H1 (cell line): ENCODE measurements around the gene FBLN5. TPM values are rescaled to one million over a fixed set of nuclear protein-coding genes. Genes with fewer than 3 reads are reported as not detected.

Experiments
- CTCF ChIA-PET: fragments of 300-600 bp; sonication (Branson Sonifier 250); formaldehyde crosslinking; loops from one replicate; lab custom pipeline; 2021; ENCODE audit not compliant: partially characterized antibody; lab: Charles Lee
- POLR2A ChIA-PET: fragments of 300-600 bp; sonication (Branson Sonifier 250); formaldehyde crosslinking; loops from one replicate; lab custom pipeline; 2021; ENCODE audit warnings: inconsistent platforms; ENCODE audit not compliant: partially characterized antibody; lab: Charles Lee
- DNase-seq, 2 experiments: peaks; one replicate each; pipeline versions ENCODE4 v3.0.0 to v3.0.0-alpha.2; 2010 to 2022; ENCODE audit warnings: low spot score in 2 of 2, low read depth in 1 of 2, mixed read lengths in 1 of 2
- FAIRE-seq: peaks from 2 replicates; lab custom pipeline; 2011; peaks lifted over from hg19 to GRCh38; lab: Jason Lieb, UNC
- H2AFZ ChIP-seq: 2 replicates; pipeline ENCODE4 v1.8.1; 2012; ENCODE audit warnings: low read length, inconsistent platforms
- H2AK5ac ChIP-seq: 2 replicates; pipeline ENCODE4 v1.6.1; 2013; ENCODE audit warnings: low read depth, low read length
- H2BK120ac ChIP-seq: replicated peaks from 2 replicates; pipeline ENCODE3; 2013; ENCODE audit warnings: low read depth, low read length, inconsistent platforms
- H2BK12ac ChIP-seq: 2 replicates; pipeline ENCODE4 v1.6.1; 2013; ENCODE audit warnings: low read depth, low read length
- H2BK15ac ChIP-seq: 2 replicates; pipeline ENCODE4 v1.6.1; 2013; ENCODE audit warnings: low read length
- H2BK20ac ChIP-seq: 2 replicates; pipeline ENCODE4 v1.6.1; 2013; ENCODE audit warnings: low read length
- H2BK5ac ChIP-seq: 2 replicates; pipeline ENCODE4 v1.6.1; 2013; ENCODE audit warnings: low read depth, low read length
- H3K14ac ChIP-seq: 2 replicates; pipeline ENCODE4 v1.6.1; 2013; ENCODE audit warnings: inconsistent platforms; ENCODE audit not compliant: insufficient read length
- H3K18ac ChIP-seq: 2 replicates; pipeline ENCODE4 v1.6.1; 2013; ENCODE audit warnings: low read length; ENCODE audit errors: extremely low read depth
- H3K23ac ChIP-seq: 2 replicates; pipeline ENCODE4 v1.6.1; 2013; ENCODE audit warnings: inconsistent platforms; ENCODE audit not compliant: insufficient read length
- H3K23me2 ChIP-seq: 2 replicates; pipeline ENCODE4 v1.6.1; 2013; ENCODE audit warnings: low read depth, low read length
- H3K27ac ChIP-seq: 2 replicates; pipeline ENCODE4 v1.6.1; 2011; ENCODE audit warnings: low read depth, low read length, inconsistent platforms
- H3K27me3 ChIP-seq, 4 experiments: replicated peaks in 1 of 4; 1 replicate in 1 of 4; 2 replicates in 3 of 4; pipeline versions ENCODE4 v1.6.1 to v1.8.1; 2011 to 2013; ENCODE audit warnings: low read length in 3 of 4, mild to moderate bottlenecking in 3 of 4, inconsistent platforms in 2 of 4, mixed read lengths in 2 of 4, moderate library complexity in 1 of 4; ENCODE audit not compliant: control insufficient read depth in 3 of 4, insufficient read depth in 3 of 4; ENCODE audit errors: extremely low read depth in 1 of 4
- H3K36me3 ChIP-seq, 4 experiments: 2 replicates each; pipeline versions ENCODE4 v1.6.1 to v1.8.1; 2011 to 2013; ENCODE audit warnings: mild to moderate bottlenecking in 4 of 4, low read length in 3 of 4, moderate library complexity in 2 of 4, control low read depth in 1 of 4, inconsistent platforms in 1 of 4; ENCODE audit not compliant: insufficient read depth in 4 of 4, control insufficient read depth in 2 of 4
- H3K4ac ChIP-seq: replicated peaks from 2 replicates; pipeline ENCODE3; 2013; ENCODE audit warnings: low read length, low read depth, mixed read lengths, inconsistent platforms; ENCODE audit not compliant: insufficient read length
- H3K4me1 ChIP-seq, 4 experiments: replicated peaks in 1 of 4; 1 replicate in 1 of 4; 2 replicates in 3 of 4; pipeline versions ENCODE4 v1.6.1 to v1.8.1; 2011 to 2013; ENCODE audit warnings: low read length in 3 of 4, inconsistent platforms in 2 of 4, mixed read lengths in 1 of 4; ENCODE audit not compliant: insufficient read depth in 4 of 4, control insufficient read depth in 3 of 4
- H3K4me2 ChIP-seq, 2 experiments: 2 replicates each; pipeline versions ENCODE4 v1.6.1 to v1.8.1; 2011 to 2013; ENCODE audit warnings: low read depth in 2 of 2, low read length in 2 of 2, control low read depth in 1 of 2, inconsistent platforms in 1 of 2, mild to moderate bottlenecking in 1 of 2; ENCODE audit not compliant: insufficient read depth in 1 of 2
- H3K4me3 ChIP-seq, 4 experiments: fragments of 200-600, 300-600 bp in 1 of 4; sonication (generic), shearing (Covaris generic), sonication (Bioruptor Twin) in 1 of 4; 2 replicates each; pipeline versions ENCODE4 v1.5.1 to v1.8.1; 2011 to 2016; ENCODE audit warnings: low read length in 4 of 4, low read depth in 3 of 4, control low read depth in 2 of 4, inconsistent platforms in 2 of 4, mild to moderate bottlenecking in 2 of 4, mixed read lengths in 1 of 4, moderate library complexity in 1 of 4; ENCODE audit not compliant: insufficient read depth in 2 of 4; ENCODE audit errors: extremely low read depth in 1 of 4
- H3K56ac ChIP-seq: replicated peaks from 2 replicates; pipeline ENCODE3; 2013; ENCODE audit warnings: low read depth, mild to moderate bottlenecking, mixed read lengths, low read length, inconsistent platforms; ENCODE audit not compliant: insufficient read length
- H3K79me1 ChIP-seq: 2 replicates; pipeline ENCODE4 v1.6.1; 2013; ENCODE audit warnings: low read depth, low read length, control low read depth
- H3K79me2 ChIP-seq, 2 experiments: 2 replicates each; pipeline versions ENCODE4 v1.6.1 to v1.8.1; 2012 to 2013; ENCODE audit warnings: low read length in 2 of 2, mild to moderate bottlenecking in 2 of 2, inconsistent platforms in 1 of 2; ENCODE audit not compliant: insufficient read depth in 2 of 2, control insufficient read depth in 1 of 2
- H3K9ac ChIP-seq, 4 experiments: replicated peaks in 1 of 4; 1 replicate in 1 of 4; 2 replicates in 3 of 4; pipeline versions ENCODE4 v1.6.1 to v1.8.1; 2011 to 2013; ENCODE audit warnings: low read depth in 3 of 4, low read length in 3 of 4, control low read depth in 2 of 4, mild to moderate bottlenecking in 2 of 4, moderate library complexity in 2 of 4, inconsistent platforms in 1 of 4; ENCODE audit errors: extremely low read depth in 1 of 4
- H3K9me3 ChIP-seq, 2 experiments: 2 replicates each; pipeline versions ENCODE4 v1.6.1 to v1.8.1; 2012 to 2013; ENCODE audit warnings: mild to moderate bottlenecking in 2 of 2, moderate library complexity in 2 of 2, control low read depth in 1 of 2, inconsistent platforms in 1 of 2, low read depth in 1 of 2, low read length in 1 of 2, mixed read lengths in 1 of 2; ENCODE audit not compliant: insufficient read depth in 2 of 2
- H4K20me1 ChIP-seq, 2 experiments: replicated peaks in 1 of 2; 2 replicates each; pipeline versions ENCODE3 to v1.8.1; 2011 to 2013; ENCODE audit warnings: inconsistent platforms in 2 of 2, low read length in 2 of 2, mild to moderate bottlenecking in 1 of 2; ENCODE audit not compliant: insufficient read depth in 2 of 2, control insufficient read depth in 1 of 2
- H4K5ac ChIP-seq: 2 replicates; pipeline ENCODE4 v1.6.1; 2013; ENCODE audit warnings: low read length, low read depth, mixed read lengths, inconsistent platforms; ENCODE audit not compliant: insufficient read length
- H4K8ac ChIP-seq: 2 replicates; pipeline ENCODE4 v1.8.0; 2013; ENCODE audit warnings: mild to moderate bottlenecking, moderate library complexity, low read length, inconsistent platforms; ENCODE audit not compliant: insufficient read depth; ENCODE audit errors: extremely low read depth
- H4K91ac ChIP-seq: replicated peaks from 2 replicates; pipeline ENCODE3; 2013; ENCODE audit warnings: low read length, mixed read lengths, inconsistent platforms; ENCODE audit not compliant: insufficient read length
- BACH1 ChIP-seq: IDR thresholded peaks from 2 replicates; pipeline ENCODE4 v1.6.1; 2012; ENCODE audit warnings: low read length, improper control_type of control experiment
- EGR1 ChIP-seq: IDR thresholded peaks from 2 replicates; pipeline ENCODE4 v1.6.1; 2011; ENCODE audit warnings: low read depth, low read length, borderline replicate concordance
- HDAC2 ChIP-seq, 2 experiments: fragments of 300-600 bp in 1 of 2; sonication (generic) in 1 of 2; IDR thresholded peaks; 2 replicates each; pipeline ENCODE4 v1.6.1; 2011 to 2012; ENCODE audit warnings: low read depth in 2 of 2, low read length in 2 of 2, mild to moderate bottlenecking in 2 of 2, moderate library complexity in 2 of 2, borderline replicate concordance in 1 of 2, inconsistent platforms in 1 of 2
- RNF2 ChIP-seq: fragments of 200-900, 300-1000 bp; sonication (generic); IDR thresholded peaks from 2 replicates; pipeline ENCODE4 v1.7.1; 2016; ENCODE audit warnings: borderline replicate concordance, low read depth, mild to moderate bottlenecking, antibody characterized with exemption, low read length; ENCODE audit not compliant: poor library complexity, severe bottlenecking; ENCODE audit errors: missing control alignments
- SIX5 ChIP-seq: IDR thresholded peaks from 2 replicates; pipeline ENCODE4 v1.6.1; 2011; ENCODE audit warnings: mild to moderate bottlenecking, low read depth, low read length
- SP2 ChIP-seq: IDR thresholded peaks from 2 replicates; pipeline ENCODE4 v1.6.1; 2012; ENCODE audit warnings: mild to moderate bottlenecking, low read length, inconsistent platforms
- TAF1 ChIP-seq: IDR thresholded peaks from 2 replicates; pipeline ENCODE4 v1.6.1; 2011; ENCODE audit warnings: mild to moderate bottlenecking, low read depth, low read length
- TCF12 ChIP-seq: IDR thresholded peaks from 2 replicates; pipeline ENCODE4 v1.6.1; 2011; ENCODE audit warnings: low read depth, mild to moderate bottlenecking, low read length
- WGBS, 2 experiments: shearing (Covaris generic) in 1 of 2; methylation state at CpG; one replicate each; pipeline versions ENCODE4 v1.1.6 to v1.1.7; 2013 to 2015; ENCODE audit warnings: low lambda C conversion rate in 2 of 2, mixed read lengths in 2 of 2, inconsistent platforms in 1 of 2, low coverage in 1 of 2, missing lambda C conversion rate in 1 of 2; ENCODE audit not compliant: insufficient replicate concordance in 2 of 2, insufficient coverage in 1 of 2, insufficient read length in 1 of 2; ENCODE audit errors: extremely low coverage in 1 of 2, missing lambda C conversion rate in 1 of 2; 5-methylcytosine and 5-hydroxymethylcytosine counted together
- polyA plus RNA-seq, 7 experiments: library from polyadenylated mRNA; depleted of rRNA in 3 of 7; stranded (reverse) in 5 of 7; unstranded in 2 of 7; fragments of >200 nt in 5 of 7; fragments of 200-250 nt in 2 of 7; gene quantifications; 1 replicate in 5 of 7; 2 replicates in 1 of 7; 4 replicates in 1 of 7; pipeline versions ENCODE4 v1.2.1 to v1.2.3, GENCODE V29; 2011 to 2013; ENCODE audit warnings: missing spikeins in 2 of 7, mixed read lengths in 2 of 7
- total RNA-seq: library from RNA; stranded (reverse); fragmentation: NEBNext Ultra II Directional; extraction: Animal tissue kit (Norgen Biotek cat#: 25700); gene quantifications from 2 replicates; pipeline ENCODE4 v1.2.1, GENCODE V29; 2021
- TF ChIP-seq, protein P1 (sequence below): IDR thresholded peaks from 2 replicates; pipeline ENCODE4 v1.6.1; 2012; ENCODE audit warnings: inconsistent platforms

The FBLN5 gene
- total and polyA plus RNA-seq, 2 of the 8 experiments (the other 6 are each of a cell fraction or from before 2014, with no cell fraction given) = 0.88 to 3.5 TPM

DNA sequence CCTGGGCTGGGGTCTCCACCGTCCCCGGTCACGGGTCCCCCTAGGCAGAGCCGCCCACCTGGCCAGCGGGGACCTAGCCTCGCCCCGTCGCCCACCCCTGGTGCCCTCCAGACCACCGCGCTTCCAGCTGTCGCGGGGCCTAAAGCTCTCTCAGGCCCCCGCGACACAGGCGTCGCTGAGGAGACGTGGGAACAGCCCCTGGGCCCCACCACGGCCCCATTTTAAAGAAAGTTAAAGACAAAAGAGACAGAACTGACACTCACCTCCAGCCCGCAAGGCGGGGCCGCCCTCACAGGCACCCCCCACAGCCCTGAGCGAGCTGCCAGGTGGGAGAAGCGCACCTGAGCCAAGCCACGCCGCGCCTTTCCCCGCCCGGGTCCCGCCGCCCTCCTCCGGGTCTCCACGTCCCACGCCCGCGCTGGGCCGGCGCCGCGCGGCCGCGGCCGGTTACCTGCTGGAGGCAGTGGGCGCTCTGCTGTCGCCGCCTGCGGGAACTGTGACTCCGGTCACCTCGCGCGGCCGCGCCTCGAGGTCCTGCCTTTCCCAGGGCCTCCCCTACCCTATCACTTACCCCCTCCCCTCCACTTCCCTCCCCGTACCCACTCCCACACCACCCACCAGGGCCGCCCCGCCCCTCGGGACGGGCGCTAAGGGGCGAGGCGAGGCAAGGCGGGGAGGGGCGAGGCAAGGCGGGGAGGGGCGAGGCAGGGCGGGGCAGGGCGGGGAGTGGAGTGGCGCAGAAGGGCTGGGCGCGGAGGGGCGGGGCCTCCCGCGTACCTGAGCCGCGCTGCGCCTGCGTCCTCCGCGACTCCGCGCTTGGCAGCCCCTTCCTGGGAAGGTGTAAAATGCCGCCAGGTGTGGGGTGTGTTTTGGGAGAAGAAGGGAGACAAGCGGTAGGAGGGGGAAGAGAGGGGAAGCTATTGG is 111.3 kb downstream of the FBLN5 start:
- H3K4ac ChIP-seq = no peak overlapping the region
- peak overlapping the region; percentile 85 for H2AFZ ChIP-seq
- no peak overlapping the region for H2BK15ac ChIP-seq
- H3K4me2 ChIP-seq = peak overlapping the region; percentile 74 to 75
- H3K9ac ChIP-seq = peak overlapping the region in 3 of 4 experiments; percentile 20 to 43 (median 42); a peak in 6 of 7 replicates
- peak; percentile 62 to 92 for DNase-seq
- no peak overlapping the region for H2BK20ac ChIP-seq
- H3K79me1 ChIP-seq = no peaks in the 10 kb centered on the region
- no peaks in the 10 kb centered on the region for H3K9me3 ChIP-seq
- WGBS, 2 experiments = 1% methylated on average over 32 of the region's 84 CpGs; no CpG with 5 or more reads in 1 of the 2 experiments
- peak overlapping the region; percentile 61 to 91 (median 73) for H3K4me3 ChIP-seq
- H3K23me2 ChIP-seq = peaks cover 2% of the 10 kb centered on the region; the same call in 1 of the 2 replicates
- H3K56ac ChIP-seq = no peak overlapping the region
- H3K36me3 ChIP-seq = no peaks in the 10 kb centered on the region
- H3K79me2 ChIP-seq = peaks cover 0 to 40% of the 10 kb centered on the region in 2 experiments; a peak in 2 of 4 replicates
- H3K14ac ChIP-seq = no peak overlapping the region
- POLR2A ChIA-PET = interaction anchor here (0.6 to 1.5 kb wide), 4 partner anchors 12 to 326 kb away, joined by 3 to 5 read pairs (median 4); partner anchors contain the start of gene PPP4R3A
- H2AK5ac ChIP-seq = no peak overlapping the region
- no peak overlapping the region for H3K27ac ChIP-seq
- H3K18ac ChIP-seq = no peak overlapping the region; the same call in 1 of the 2 replicates
- no peak overlapping the region; the same call in 1 of the 2 replicates for H4K8ac ChIP-seq
- no peak overlapping the region for H2BK12ac ChIP-seq
- no peak overlapping the region for H2BK5ac ChIP-seq
- no peaks in the 10 kb centered on the region for H4K20me1 ChIP-seq
- H4K5ac ChIP-seq = no peak overlapping the region
- no peak overlapping the region for H3K23ac ChIP-seq
- peaks cover 0 to 4% (median 3%) of the 10 kb centered on the region in 4 experiments; a peak in 3 of 7 replicates for H3K4me1 ChIP-seq
- H3K27me3 ChIP-seq = no peaks in the 10 kb centered on the region
- CTCF ChIA-PET = interaction anchor here (1.9 kb wide), 1 partner anchor 35 kb away, joined by 4 read pairs; no protein-coding TSS in a partner anchor
- no peak overlapping the region for H4K91ac ChIP-seq
- FAIRE-seq = no peak
- no peak overlapping the region for H2BK120ac ChIP-seq
- peak; percentile 46 to 81; a peak in 3 of 4 replicates for TF ChIP-seq HDAC2 (IDR thresholded peaks at IDR 0.05; ENCODE audit: borderline replicate concordance in 1 of 2, low read depth in 2 of 2, low read length in 2 of 2)
- TF ChIP-seq RNF2 = no peak
- no peak for TF ChIP-seq EGR1
- TF ChIP-seq BACH1 = peak; percentile 28
- TF ChIP-seq SIX5 = no peak
- TF ChIP-seq, protein P1, sequence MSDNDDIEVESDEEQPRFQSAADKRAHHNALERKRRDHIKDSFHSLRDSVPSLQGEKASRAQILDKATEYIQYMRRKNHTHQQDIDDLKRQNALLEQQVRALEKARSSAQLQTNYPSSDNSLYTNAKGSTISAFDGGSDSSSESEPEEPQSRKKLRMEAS = 0 out of 2 replicates have a peak, but pooled peaks have one; percentile 9
- no peak for TF ChIP-seq TCF12
- no peak for TF ChIP-seq SP2
- TF ChIP-seq TAF1 = peak; percentile 49
